Loucy (cell line): ENCODE data around the gene NME3.
A peak's percentile ranks its signal among the peaks of the same experiment; 100 is the strongest.

ENCODE experiments used
- H2AFZ ChIP-seq: fragments of 200-600 bp; sonication (generic); 2 replicates; pipeline ENCODE4 v1.6.0; 2016; ENCODE audit warnings: antibody characterized with exemption, mild to moderate bottlenecking, low read length, moderate library complexity
- H3F3A ChIP-seq: fragments of 200-600 bp; 2 replicates; pipeline ENCODE4 v1.6.0; 2016; ENCODE audit warnings: antibody characterized with exemption, low read depth, mild to moderate bottlenecking
- H3K27me3 ChIP-seq: fragments of 200-600 bp; sonication (generic); 2 replicates; pipeline ENCODE4 v1.6.1; 2014; ENCODE audit warnings: low read length, mild to moderate bottlenecking; ENCODE audit not compliant: insufficient read depth, poor library complexity, severe bottlenecking
- H3K36me3 ChIP-seq: fragments of 200-600 bp; sonication (generic); 2 replicates; pipeline ENCODE4 v1.6.1; 2016; ENCODE audit warnings: low read length; ENCODE audit not compliant: insufficient read depth
- H3K4me1 ChIP-seq: fragments of 200-600 bp; sonication (generic); 2 replicates; pipeline ENCODE4 v1.5.1; 2014; ENCODE audit warnings: low read length, mild to moderate bottlenecking; ENCODE audit not compliant: insufficient read depth, poor library complexity, severe bottlenecking
- H3K4me2 ChIP-seq: fragments of 200-600 bp; sonication (generic); 2 replicates; pipeline ENCODE4 v1.6.0; 2014; ENCODE audit warnings: antibody characterized with exemption, low read length, low read depth, mild to moderate bottlenecking; ENCODE audit not compliant: poor library complexity, severe bottlenecking
- H3K4me3 ChIP-seq: fragments of 200-600 bp; sonication (generic); 2 replicates; pipeline ENCODE4 v1.5.1; 2014; ENCODE audit warnings: low read length, mild to moderate bottlenecking, mixed read lengths; ENCODE audit not compliant: poor library complexity, severe bottlenecking
- H3K79me2 ChIP-seq: fragments of 200-600 bp; sonication (generic); 2 replicates; pipeline ENCODE4 v1.6.1; 2014; ENCODE audit warnings: low read length; ENCODE audit not compliant: insufficient read depth
- H3K9ac ChIP-seq: fragments of 200-600 bp; sonication (generic); 2 replicates; pipeline ENCODE4 v1.6.0; 2014; ENCODE audit warnings: mild to moderate bottlenecking, low read depth, low read length, moderate library complexity; ENCODE audit not compliant: poor library complexity, severe bottlenecking
- H3K9me2 ChIP-seq: fragments of 200-600 bp; sonication (generic); replicated peaks from 2 replicates; pipeline ENCODE4 v1.6.1; 2016; ENCODE audit warnings: low read depth, low read length, mixed read lengths
- H3K9me3 ChIP-seq: fragments of 200-600 bp; sonication (generic); 2 replicates; pipeline ENCODE4 v1.6.1; 2014; ENCODE audit warnings: mild to moderate bottlenecking, antibody characterized with exemption, low read length, low read depth; ENCODE audit not compliant: insufficient read depth
- H4K20me1 ChIP-seq: fragments of 200-600 bp; sonication (generic); 2 replicates; pipeline ENCODE4 v1.6.0; 2014; ENCODE audit warnings: antibody characterized with exemption, low read length, mild to moderate bottlenecking; ENCODE audit not compliant: insufficient read depth, poor library complexity, severe bottlenecking
- EZH2phosphoT487 ChIP-seq: fragments of 200-600 bp; IDR thresholded peaks from 2 replicates; pipeline ENCODE4 v1.6.1; 2018; ENCODE audit warnings: antibody characterized with exemption, mild to moderate bottlenecking, moderate library complexity, borderline replicate concordance
- TF ChIP-seq, protein P1 (sequence below): fragments of 200-600 bp; sonication (generic); conservative IDR thresholded peaks from 2 replicates; pipeline ENCODE4 v1.5.1; 2014; ENCODE audit warnings: mild to moderate bottlenecking, antibody characterized with exemption, low read length

Gene NME3

DNA sequence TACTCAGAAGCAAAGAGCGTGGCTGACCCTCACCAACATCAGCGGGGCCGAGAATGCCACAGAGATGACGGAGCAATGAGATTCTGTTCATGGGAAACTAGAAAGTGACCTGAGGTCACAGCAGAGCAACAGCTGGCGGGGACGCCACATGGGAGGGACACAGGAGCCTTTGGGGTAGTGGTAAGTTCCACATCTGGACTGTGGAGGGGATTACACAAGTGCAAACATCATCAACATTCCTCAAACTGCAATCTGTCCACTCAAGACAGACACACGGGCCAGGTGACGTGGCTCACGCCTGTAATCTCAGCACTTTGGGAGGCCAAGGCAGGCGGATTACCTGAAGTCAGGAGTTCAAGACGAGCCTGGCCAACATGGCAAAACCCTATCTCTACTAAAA, 44.1 kb upstream of the NME3 start:
- Histone ChIP-seq H3K9me2 (no peaks in the 10 kb centered on the region), H2AFZ (no peak overlapping the region), H3K79me2 (no peaks in the 10 kb centered on the region), H4K20me1 (no peaks in the 10 kb centered on the region), H3F3A (no peaks in the 10 kb centered on the region), H3K4me1 (no peaks in the 10 kb centered on the region), H3K27me3 (no peaks in the 10 kb centered on the region), H3K4me2 (no peak overlapping the region), H3K9me3 (no peaks in the 10 kb centered on the region), H3K4me3 (no peak overlapping the region), H3K36me3 (no peaks in the 10 kb centered on the region), H3K9ac (no peak overlapping the region)
- no peak for TF ChIP-seq EZH2phosphoT487
- TF ChIP-seq, protein P1, sequence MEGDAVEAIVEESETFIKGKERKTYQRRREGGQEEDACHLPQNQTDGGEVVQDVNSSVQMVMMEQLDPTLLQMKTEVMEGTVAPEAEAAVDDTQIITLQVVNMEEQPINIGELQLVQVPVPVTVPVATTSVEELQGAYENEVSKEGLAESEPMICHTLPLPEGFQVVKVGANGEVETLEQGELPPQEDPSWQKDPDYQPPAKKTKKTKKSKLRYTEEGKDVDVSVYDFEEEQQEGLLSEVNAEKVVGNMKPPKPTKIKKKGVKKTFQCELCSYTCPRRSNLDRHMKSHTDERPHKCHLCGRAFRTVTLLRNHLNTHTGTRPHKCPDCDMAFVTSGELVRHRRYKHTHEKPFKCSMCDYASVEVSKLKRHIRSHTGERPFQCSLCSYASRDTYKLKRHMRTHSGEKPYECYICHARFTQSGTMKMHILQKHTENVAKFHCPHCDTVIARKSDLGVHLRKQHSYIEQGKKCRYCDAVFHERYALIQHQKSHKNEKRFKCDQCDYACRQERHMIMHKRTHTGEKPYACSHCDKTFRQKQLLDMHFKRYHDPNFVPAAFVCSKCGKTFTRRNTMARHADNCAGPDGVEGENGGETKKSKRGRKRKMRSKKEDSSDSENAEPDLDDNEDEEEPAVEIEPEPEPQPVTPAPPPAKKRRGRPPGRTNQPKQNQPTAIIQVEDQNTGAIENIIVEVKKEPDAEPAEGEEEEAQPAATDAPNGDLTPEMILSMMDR: no peak

DNA sequence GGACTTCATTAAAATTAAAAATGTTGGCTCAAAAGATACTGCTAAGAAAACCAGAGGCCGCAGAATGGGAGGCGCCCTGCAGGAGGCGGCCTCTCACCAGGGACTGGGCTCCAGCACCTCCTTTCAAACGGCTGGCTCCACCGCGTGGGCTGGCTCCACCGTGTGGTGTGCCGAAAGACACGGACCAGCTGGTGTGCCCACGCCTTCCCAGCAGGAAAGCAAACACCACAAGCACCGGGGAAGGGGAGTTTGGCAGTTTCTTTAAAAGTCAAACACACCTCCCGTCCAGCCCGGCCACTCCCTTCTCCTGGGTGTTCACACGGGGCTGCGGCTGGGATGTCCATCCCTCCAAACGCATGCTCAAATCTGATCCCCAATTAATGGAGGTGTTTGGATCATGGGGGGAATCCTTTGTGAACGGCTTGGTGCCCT, 41.4 kb upstream of the NME3 start:
- Histone ChIP-seq H3K4me3 (no peak overlapping the region), H3K9me2 (no peaks in the 10 kb centered on the region), H3K4me2 (no peak overlapping the region), H3F3A (no peaks in the 10 kb centered on the region), H3K9ac (no peak overlapping the region), H3K9me3 (no peaks in the 10 kb centered on the region), H4K20me1 (no peaks in the 10 kb centered on the region), H3K27me3 (no peaks in the 10 kb centered on the region), H3K36me3 (no peaks in the 10 kb centered on the region), H2AFZ (no peak overlapping the region), H3K79me2 (no peaks in the 10 kb centered on the region), H3K4me1 (no peaks in the 10 kb centered on the region)
- TF ChIP-seq, protein P1: peak; percentile 39
- TF ChIP-seq EZH2phosphoT487: no peak

DNA sequence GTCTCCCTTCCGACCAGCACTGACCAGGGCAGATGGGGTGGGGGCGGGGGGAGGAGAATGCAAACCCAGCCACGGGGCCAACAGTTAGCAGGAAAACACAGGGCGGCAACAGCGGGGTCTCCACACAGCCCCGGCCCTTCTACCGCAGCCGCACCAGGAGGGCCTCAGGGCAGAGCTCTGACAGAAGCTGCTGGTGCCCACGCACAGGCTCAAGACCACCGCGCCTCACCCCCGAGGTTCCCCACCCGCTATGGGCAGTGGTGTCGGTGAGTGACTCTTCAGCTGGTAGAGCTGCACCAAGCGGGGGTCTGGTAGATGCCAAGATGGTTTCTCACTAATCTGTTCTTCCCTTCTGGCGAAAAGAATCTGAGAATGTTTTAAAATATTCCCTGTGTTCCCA, 39.2 kb upstream of the NME3 start:
- H3K9ac ChIP-seq: no peak overlapping the region
- no peak for TF ChIP-seq EZH2phosphoT487
- TF ChIP-seq, protein P1: no peak
- no peaks in the 10 kb centered on the region for H3K36me3 ChIP-seq

More for the DNA sequence above, 39.2 kb upstream of the NME3 start:
- no peaks in the 10 kb centered on the region for H3K27me3 ChIP-seq
- H3K9me2 ChIP-seq: no peaks in the 10 kb centered on the region
- H2AFZ ChIP-seq: no peak overlapping the region
- H3K4me2 ChIP-seq: no peak overlapping the region
- no peaks in the 10 kb centered on the region for H3K79me2 ChIP-seq
- H3F3A ChIP-seq: no peaks in the 10 kb centered on the region
- H4K20me1 ChIP-seq: no peaks in the 10 kb centered on the region
- no peaks in the 10 kb centered on the region for H3K9me3 ChIP-seq
- no peaks in the 10 kb centered on the region for H3K4me1 ChIP-seq
- no peak overlapping the region for H3K4me3 ChIP-seq
